Fibroblast of lung (primary cell): ENCODE results near the gene C6orf52.

Experiments used
- EZH2 ChIP-seq: IDR thresholded peaks from 2 replicates; pipeline ENCODE4 v1.5.1; 2012; ENCODE audit warnings: low read length, control low read depth, mild to moderate bottlenecking; ENCODE audit errors: missing control alignments
- TF ChIP-seq, protein P1 (sequence below), 2 donors: IDR thresholded peaks in 1 of 2; conservative IDR thresholded peaks in 1 of 2; 1 replicate in 1 of 2; 2 replicates in 1 of 2; pipeline ENCODE4 v1.5.1; 2011 to 2012; ENCODE audit warnings: low read length in 2 of 2, control low read depth in 1 of 2, inconsistent platforms in 1 of 2, low read depth in 1 of 2, mild to moderate bottlenecking in 1 of 2

DNA sequence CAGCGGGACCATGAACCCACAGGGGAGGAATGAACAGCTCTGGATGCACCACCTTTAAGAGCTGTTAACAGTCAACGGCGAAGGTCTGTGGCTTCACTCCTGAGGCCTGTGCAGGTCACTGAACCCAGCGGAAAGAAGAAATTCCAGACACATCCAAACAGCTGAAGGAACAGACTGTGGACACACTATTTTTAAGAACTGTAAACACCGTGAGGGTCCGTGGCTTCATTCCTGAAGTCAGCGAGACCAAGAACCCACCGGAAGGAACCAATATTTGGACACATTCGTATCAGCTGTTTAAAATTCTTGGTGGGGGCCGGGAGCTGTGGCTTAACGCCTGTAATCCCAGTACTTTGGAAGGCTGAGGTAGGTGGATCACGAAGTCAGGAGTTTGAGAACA lies 47.8 kb upstream of the C6orf52 start:
- TF ChIP-seq, protein P1, sequence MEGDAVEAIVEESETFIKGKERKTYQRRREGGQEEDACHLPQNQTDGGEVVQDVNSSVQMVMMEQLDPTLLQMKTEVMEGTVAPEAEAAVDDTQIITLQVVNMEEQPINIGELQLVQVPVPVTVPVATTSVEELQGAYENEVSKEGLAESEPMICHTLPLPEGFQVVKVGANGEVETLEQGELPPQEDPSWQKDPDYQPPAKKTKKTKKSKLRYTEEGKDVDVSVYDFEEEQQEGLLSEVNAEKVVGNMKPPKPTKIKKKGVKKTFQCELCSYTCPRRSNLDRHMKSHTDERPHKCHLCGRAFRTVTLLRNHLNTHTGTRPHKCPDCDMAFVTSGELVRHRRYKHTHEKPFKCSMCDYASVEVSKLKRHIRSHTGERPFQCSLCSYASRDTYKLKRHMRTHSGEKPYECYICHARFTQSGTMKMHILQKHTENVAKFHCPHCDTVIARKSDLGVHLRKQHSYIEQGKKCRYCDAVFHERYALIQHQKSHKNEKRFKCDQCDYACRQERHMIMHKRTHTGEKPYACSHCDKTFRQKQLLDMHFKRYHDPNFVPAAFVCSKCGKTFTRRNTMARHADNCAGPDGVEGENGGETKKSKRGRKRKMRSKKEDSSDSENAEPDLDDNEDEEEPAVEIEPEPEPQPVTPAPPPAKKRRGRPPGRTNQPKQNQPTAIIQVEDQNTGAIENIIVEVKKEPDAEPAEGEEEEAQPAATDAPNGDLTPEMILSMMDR (conservative IDR thresholded peaks at IDR 0.05 in 1 of 2, IDR thresholded peaks at IDR 0.05 in 1 of 2; ENCODE audit: low read depth in 1 of 2, low read length in 2 of 2): no peak
- no peak for TF ChIP-seq EZH2
